ENCODE results near the gene MSGN1. TPM values are rescaled to one million over a fixed set of nuclear protein-coding genes. Genes with fewer than 3 reads are reported as not detected.

The MSGN1 gene
- total RNA-seq, 2 donors from 2014 or later = not detected

DNA sequence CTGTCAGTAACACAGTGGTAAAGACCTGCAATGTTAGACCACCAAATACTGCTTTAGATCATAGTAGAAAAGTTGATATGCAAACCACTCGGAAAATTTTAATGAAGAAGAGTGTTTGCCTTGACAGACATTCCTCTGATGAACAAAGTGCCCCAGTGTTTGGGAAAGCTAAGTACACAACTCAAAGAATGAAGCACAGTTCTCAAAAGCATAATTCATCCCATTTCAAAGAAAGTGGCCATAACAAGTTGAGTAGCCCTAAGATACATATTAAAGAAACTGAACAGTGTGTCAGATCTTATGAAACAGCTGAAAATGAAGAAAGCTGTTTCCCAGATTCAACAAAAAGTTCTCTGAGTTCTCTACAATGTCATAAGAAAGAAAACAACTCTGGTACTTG lies 34.8 kb upstream of the MSGN1 start:
- no peak overlapping the region for H3K4me3 ChIP-seq
- no peaks in the 10 kb centered on the region for H3K36me3 ChIP-seq
- DNase-seq (ENCODE audit: low spot score) = no peak
- no peak overlapping the region for H3K27ac ChIP-seq
- H3K4me1 ChIP-seq (ENCODE audit: control insufficient read depth in 1 of 2, low read depth in 2 of 2) = no peaks in the 10 kb centered on the region
- H3K9me3 ChIP-seq = no peaks in the 10 kb centered on the region
- TF ChIP-seq, protein P1, sequence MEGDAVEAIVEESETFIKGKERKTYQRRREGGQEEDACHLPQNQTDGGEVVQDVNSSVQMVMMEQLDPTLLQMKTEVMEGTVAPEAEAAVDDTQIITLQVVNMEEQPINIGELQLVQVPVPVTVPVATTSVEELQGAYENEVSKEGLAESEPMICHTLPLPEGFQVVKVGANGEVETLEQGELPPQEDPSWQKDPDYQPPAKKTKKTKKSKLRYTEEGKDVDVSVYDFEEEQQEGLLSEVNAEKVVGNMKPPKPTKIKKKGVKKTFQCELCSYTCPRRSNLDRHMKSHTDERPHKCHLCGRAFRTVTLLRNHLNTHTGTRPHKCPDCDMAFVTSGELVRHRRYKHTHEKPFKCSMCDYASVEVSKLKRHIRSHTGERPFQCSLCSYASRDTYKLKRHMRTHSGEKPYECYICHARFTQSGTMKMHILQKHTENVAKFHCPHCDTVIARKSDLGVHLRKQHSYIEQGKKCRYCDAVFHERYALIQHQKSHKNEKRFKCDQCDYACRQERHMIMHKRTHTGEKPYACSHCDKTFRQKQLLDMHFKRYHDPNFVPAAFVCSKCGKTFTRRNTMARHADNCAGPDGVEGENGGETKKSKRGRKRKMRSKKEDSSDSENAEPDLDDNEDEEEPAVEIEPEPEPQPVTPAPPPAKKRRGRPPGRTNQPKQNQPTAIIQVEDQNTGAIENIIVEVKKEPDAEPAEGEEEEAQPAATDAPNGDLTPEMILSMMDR (IDR thresholded peaks at IDR 0.05) = no peak
- no peak for ATAC-seq (ENCODE audit: insufficient number of reproducible peaks, low FRiP score, low read depth)
- no peaks in the 10 kb centered on the region for H3K27me3 ChIP-seq (replicated peaks; ENCODE audit: insufficient read depth)

DNA sequence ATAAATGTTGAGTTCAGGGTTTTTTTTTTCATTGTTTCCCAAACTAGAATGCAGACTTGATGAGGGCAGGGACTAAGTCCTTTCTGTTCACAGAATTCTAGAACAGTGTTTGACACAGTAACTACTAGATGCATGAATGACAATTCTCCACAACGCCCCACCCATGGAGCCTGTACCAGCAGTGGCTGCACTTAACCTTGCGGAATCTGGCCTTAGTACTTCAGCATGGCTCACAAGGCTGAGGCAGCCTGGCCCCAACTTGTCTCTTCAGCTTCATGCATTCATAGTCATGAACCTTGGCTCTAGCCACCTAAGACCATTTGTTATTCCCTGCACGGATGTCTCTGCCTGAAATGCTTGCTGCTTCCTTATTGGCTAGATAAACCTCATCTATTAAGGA lies 29.5 kb upstream of the MSGN1 start:
- H3K27ac ChIP-seq = no peak overlapping the region
- H3K36me3 ChIP-seq = no peaks in the 10 kb centered on the region
- no peak overlapping the region for H3K4me3 ChIP-seq
- TF ChIP-seq, protein P1 (IDR thresholded peaks at IDR 0.05) = no peak
- no peaks in the 10 kb centered on the region for H3K27me3 ChIP-seq (replicated peaks; ENCODE audit: insufficient read depth)
- no peaks in the 10 kb centered on the region for H3K4me1 ChIP-seq (ENCODE audit: control insufficient read depth in 1 of 2, low read depth in 2 of 2)
- no peak for ATAC-seq (ENCODE audit: insufficient number of reproducible peaks, low FRiP score, low read depth)
- H3K9me3 ChIP-seq = no peaks in the 10 kb centered on the region
- no peak for DNase-seq (ENCODE audit: low spot score)

DNA sequence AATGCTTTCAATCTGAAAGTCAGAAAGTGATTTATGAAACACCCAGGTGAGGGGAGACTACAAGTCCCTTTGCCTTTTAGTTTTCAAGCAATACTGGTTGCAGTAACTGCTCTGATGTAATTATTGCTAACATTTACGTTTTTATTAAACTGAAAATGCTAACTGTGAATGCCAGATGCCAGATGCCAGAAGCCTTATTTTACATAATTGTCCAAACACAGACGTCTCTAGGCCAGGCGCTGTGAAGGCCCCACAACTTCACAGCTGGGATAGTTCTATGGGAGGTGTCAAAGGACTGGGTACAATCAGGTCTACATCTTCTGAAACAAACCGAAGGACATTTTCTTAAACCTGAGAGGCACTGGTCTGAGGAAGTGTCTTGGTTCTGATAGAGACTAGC lies 27.5 kb upstream of the MSGN1 start:
- Histone ChIP-seq H3K9me3 (no peaks in the 10 kb centered on the region), H3K4me3 (no peak overlapping the region), H3K36me3 (no peaks in the 10 kb centered on the region), H3K27me3 (replicated peaks; ENCODE audit: insufficient read depth) (no peaks in the 10 kb centered on the region), H3K27ac (no peak overlapping the region), H3K4me1 (ENCODE audit: control insufficient read depth in 1 of 2, low read depth in 2 of 2) (no peaks in the 10 kb centered on the region)
- ATAC-seq (ENCODE audit: insufficient number of reproducible peaks, low FRiP score, low read depth) (no peak), DNase-seq (ENCODE audit: low spot score) (no peak)
- TF ChIP-seq, protein P1 (IDR thresholded peaks at IDR 0.05) = no peak

DNA sequence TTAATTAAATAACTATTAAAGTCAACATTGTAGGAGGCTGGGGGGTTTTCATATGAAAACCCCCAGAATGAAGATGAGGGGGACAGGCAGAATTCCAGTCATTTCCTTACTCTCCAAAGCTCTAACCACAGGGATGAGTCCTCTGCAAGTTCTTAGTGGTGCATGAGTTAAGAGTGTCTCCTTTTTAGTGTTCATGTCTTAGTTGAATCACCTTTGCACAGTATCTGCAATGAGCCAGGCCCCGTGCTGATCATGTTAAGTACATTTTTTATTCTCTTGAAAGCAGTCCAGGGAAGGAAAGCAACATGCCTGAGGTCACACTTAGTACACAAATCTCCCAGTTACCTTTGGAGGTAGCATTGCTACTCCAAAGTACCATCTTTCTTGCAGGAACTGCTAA lies 25.7 kb upstream of the MSGN1 start:
- no peaks in the 10 kb centered on the region for H3K4me1 ChIP-seq (ENCODE audit: control insufficient read depth in 1 of 2, low read depth in 2 of 2)
- H3K9me3 ChIP-seq = no peaks in the 10 kb centered on the region
- H3K4me3 ChIP-seq = no peak overlapping the region
- no peak overlapping the region for H3K27ac ChIP-seq
- DNase-seq (ENCODE audit: low spot score) = no peak
- no peak for ATAC-seq (ENCODE audit: insufficient number of reproducible peaks, low FRiP score, low read depth)
- TF ChIP-seq, protein P1 (IDR thresholded peaks at IDR 0.05) = no peak
- H3K36me3 ChIP-seq = no peaks in the 10 kb centered on the region
- no peaks in the 10 kb centered on the region for H3K27me3 ChIP-seq (replicated peaks; ENCODE audit: insufficient read depth)

DNA sequence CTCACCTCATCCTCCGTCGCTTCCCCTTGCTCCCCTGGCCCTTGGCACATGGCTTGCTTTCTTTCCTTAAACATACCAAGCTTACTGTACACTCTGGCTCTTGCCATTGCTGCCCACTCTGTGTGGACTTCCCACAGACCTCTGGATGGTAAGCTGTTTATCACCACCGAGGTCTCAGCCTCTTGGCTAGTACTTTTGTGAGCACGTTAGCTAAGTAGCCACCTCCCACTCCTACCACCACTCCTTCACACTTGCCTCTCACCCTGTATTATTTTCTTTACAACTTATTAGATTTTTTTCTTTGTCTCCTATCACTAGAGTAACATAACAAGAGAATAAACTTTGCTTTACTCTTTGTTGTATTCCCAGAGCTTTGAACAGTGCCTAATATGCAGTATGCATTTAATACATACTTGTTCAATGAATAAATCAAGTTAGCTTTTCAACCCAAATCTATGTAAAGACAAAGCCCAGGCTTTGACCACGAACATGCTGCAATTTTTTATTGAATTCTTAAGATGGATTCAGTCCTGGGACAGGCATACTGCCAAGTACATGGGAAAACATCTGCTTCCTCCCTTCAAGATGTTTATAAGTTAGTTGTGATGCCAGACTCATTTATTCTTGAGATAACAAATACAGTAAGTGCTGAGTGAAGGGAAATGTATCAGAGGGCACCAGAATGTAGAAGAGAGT lies 25.0 kb upstream of the MSGN1 start:
- Histone ChIP-seq H3K27me3 (replicated peaks; ENCODE audit: insufficient read depth) (no peaks in the 10 kb centered on the region), H3K9me3 (no peaks in the 10 kb centered on the region), H3K4me3 (no peak overlapping the region), H3K36me3 (no peaks in the 10 kb centered on the region), H3K27ac (no peak overlapping the region), H3K4me1 (ENCODE audit: control insufficient read depth in 1 of 2, low read depth in 2 of 2) (no peaks in the 10 kb centered on the region)
- TF ChIP-seq, protein P1 (IDR thresholded peaks at IDR 0.05) = no peak
- no peak for DNase-seq (ENCODE audit: low spot score)
- ATAC-seq (ENCODE audit: insufficient number of reproducible peaks, low FRiP score, low read depth) = no peak
